Right atrium auricular region (tissue), 2 donors: ENCODE measurements around the gene HACD3. TPM values are rescaled to one million over a fixed set of nuclear protein-coding genes. Genes with fewer than 3 reads are reported as not detected.

ENCODE experiments used
- DNase-seq: peaks from one replicate; pipeline ENCODE4 v3.0.0-alpha.2; 2019; ENCODE audit warnings: low spot score
- H3K27ac ChIP-seq, 2 donors: fragments of 200-600 bp; sonication (generic); 1 replicate in 1 of 2; 2 replicates in 1 of 2; pipeline ENCODE4 v1.5.1; 2016 to 2019
- H3K27me3 ChIP-seq, 2 donors: fragments of 200-600 bp; sonication (generic); one replicate each; pipeline versions ENCODE4 v1.5.1 to v1.6.0; 2017 to 2019
- H3K36me3 ChIP-seq: fragments of 200-600 bp; sonication (generic); one replicate; pipeline ENCODE4 v1.5.1; 2016
- H3K4me1 ChIP-seq, 2 donors: fragments of 200-600 bp; sonication (generic); one replicate each; pipeline versions ENCODE4 v1.5.1 to v1.6.0; 2017 to 2019
- H3K4me3 ChIP-seq, 2 donors: fragments of 200-600 bp; sonication (generic); 1 replicate in 1 of 2; 2 replicates in 1 of 2; pipeline ENCODE4 v1.5.1; 2017 to 2019; ENCODE audit warnings: mild to moderate bottlenecking in 1 of 2, moderate library complexity in 1 of 2
- H3K9me3 ChIP-seq, 2 donors: fragments of 200-600 bp; sonication (generic); one replicate each; pipeline ENCODE4 v1.5.1; 2019
- total RNA-seq, 2 donors: library from RNA; depleted of rRNA; stranded (reverse); fragments of >200 nt; gene quantifications; one replicate each; pipeline ENCODE4 v1.1.0, GENCODE V29; 2016
- TF ChIP-seq, protein P1 (sequence below), 2 donors: fragments of 200-600 bp; sonication (generic); IDR thresholded peaks; one replicate each; pipeline ENCODE4 v1.5.1; 2019; ENCODE audit warnings: antibody characterized with exemption in 2 of 2

The HACD3 gene
- total RNA-seq, 2 donors from 2014 or later = 15.3 to 20.5 TPM

DNA sequence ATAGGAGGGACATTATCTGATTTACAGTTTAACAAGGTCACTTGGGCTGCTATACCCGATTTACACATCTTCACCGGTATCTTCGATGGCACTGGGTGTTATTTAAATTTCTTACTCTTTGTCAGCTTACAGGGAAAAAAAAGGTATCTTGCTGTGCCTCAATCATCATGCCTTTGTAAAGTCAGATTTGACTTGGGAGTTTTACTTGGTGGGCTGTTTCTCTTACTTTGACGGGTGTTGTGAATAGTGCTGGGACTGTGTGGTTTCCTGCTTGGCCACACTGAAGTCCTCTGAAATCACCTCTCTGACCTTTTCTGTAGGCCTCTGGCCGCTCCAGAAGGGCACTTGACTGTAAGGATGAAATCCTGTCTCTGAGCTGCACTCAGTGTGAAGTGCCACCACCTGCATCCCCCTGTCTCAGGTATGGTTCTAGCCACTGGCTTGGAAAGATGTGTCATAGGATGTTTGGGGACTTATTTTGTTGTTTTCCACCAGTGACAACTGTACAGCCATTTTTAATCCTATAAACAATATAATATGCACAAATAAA is 88.4 kb downstream of the HACD3 start:
- Histone ChIP-seq H3K4me1 (no peaks in the 10 kb centered on the region), H3K4me3 (no peak overlapping the region), H3K36me3 (no peaks in the 10 kb centered on the region), H3K27me3 (no peaks in the 10 kb centered on the region), H3K27ac (no peak overlapping the region), H3K9me3 (no peaks in the 10 kb centered on the region)
- DNase-seq = no peak
- TF ChIP-seq, protein P1, sequence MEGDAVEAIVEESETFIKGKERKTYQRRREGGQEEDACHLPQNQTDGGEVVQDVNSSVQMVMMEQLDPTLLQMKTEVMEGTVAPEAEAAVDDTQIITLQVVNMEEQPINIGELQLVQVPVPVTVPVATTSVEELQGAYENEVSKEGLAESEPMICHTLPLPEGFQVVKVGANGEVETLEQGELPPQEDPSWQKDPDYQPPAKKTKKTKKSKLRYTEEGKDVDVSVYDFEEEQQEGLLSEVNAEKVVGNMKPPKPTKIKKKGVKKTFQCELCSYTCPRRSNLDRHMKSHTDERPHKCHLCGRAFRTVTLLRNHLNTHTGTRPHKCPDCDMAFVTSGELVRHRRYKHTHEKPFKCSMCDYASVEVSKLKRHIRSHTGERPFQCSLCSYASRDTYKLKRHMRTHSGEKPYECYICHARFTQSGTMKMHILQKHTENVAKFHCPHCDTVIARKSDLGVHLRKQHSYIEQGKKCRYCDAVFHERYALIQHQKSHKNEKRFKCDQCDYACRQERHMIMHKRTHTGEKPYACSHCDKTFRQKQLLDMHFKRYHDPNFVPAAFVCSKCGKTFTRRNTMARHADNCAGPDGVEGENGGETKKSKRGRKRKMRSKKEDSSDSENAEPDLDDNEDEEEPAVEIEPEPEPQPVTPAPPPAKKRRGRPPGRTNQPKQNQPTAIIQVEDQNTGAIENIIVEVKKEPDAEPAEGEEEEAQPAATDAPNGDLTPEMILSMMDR (IDR thresholded peaks at IDR 0.05) = no peak

DNA sequence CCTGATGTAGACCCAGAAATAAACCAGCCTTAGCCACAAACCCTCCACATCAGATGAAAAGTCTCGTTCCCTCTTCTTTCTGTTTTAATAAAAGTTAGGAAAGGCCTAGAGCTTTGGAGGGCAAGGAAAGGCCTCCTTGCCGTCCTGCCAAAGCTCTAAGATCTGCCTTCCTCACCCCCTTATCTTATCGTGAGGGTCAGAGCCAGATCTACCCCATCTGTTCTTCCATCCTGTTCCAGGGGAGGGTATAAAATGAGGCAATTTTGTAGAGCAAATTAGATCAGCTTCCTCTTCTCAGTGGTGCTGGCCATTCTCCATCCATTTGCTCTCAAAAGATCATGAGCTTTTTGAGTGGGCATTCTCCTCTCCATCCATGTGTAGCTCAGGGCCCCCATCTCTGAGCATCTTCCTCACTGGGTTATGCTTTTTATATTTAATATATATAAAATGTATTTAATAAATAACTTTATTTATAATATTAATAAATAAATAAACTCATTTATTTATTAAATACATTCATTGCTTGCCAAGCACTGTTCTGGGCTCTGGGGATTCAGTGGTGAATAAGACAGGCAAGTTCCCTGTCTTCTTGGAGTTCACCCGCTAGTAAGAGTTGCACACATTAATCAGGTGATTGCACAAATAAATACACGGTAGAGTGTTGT is 89.5 kb downstream of the HACD3 start:
- TF ChIP-seq, protein P1 (IDR thresholded peaks at IDR 0.05) = no peak
- no peaks in the 10 kb centered on the region for H3K4me1 ChIP-seq
- H3K9me3 ChIP-seq = no peaks in the 10 kb centered on the region
- H3K27ac ChIP-seq = no peak overlapping the region
- DNase-seq = no peak
- H3K36me3 ChIP-seq = no peaks in the 10 kb centered on the region
- H3K27me3 ChIP-seq = no peaks in the 10 kb centered on the region
- no peak overlapping the region for H3K4me3 ChIP-seq

DNA sequence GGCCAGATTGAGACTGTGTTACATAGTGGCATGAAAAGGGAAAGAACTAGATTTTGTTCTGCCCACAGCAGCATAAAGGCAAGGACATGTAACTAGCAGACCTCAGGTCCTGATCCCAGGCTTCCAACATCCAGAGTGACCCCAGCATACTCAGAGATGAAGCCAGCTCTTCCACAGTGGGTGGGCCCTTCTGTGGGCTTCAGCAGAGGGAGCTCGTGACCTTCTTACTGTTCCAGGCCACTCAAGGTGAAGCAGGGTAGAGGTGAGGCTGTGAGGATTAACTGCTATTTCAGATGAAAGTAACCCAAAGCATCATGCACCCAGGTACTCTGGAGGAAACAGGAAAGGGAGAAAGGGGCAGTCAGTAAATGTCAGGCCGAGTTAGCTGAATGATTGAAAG is 90.6 kb downstream of the HACD3 start:
- no peak overlapping the region for H3K4me3 ChIP-seq
- TF ChIP-seq, protein P1 (IDR thresholded peaks at IDR 0.05) = no peak
- no peaks in the 10 kb centered on the region for H3K4me1 ChIP-seq
- H3K9me3 ChIP-seq = no peaks in the 10 kb centered on the region
- no peak overlapping the region for H3K27ac ChIP-seq
- no peak for DNase-seq
- no peaks in the 10 kb centered on the region for H3K36me3 ChIP-seq
- no peaks in the 10 kb centered on the region for H3K27me3 ChIP-seq

DNA sequence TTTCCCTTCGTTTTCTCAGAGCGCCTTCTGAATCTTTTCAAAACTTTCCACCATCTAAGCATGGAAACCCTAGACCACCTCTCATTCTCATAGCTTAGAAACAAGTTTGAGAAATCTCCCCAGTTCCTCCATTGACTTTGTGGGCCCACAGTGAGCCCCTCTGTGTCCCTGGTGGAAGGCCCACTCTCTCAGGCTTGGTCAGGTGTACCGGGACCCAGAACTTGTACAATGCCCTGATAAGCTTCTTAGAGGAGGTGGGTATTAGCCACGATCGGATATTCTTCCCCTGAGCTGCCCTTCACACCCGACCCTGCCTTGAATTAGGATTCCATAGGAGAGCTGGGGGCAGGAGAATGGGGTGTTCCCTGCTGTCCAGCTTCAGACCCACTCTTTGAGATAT is 91.4 kb downstream of the HACD3 start, which contains the start of gene SLC24A1:
SLC24A1 (plus strand) TSS at position 301 of the 400 bp plus-strand sequence. CDS start 2,143 bp downstream, outside the sequence.
- H3K4me3 ChIP-seq = no peak within 1 kb of the TSS
- DNase-seq = no peak
- no peaks in the 10 kb centered on the region for H3K36me3 ChIP-seq
- TF ChIP-seq, protein P1 (IDR thresholded peaks at IDR 0.05) = no peak
- no peaks in the 10 kb centered on the region for H3K9me3 ChIP-seq
- no peaks in the 10 kb centered on the region for H3K27me3 ChIP-seq
- no peaks in the 10 kb centered on the region for H3K4me1 ChIP-seq
- H3K27ac ChIP-seq = no peak within 1 kb of the TSS

DNA sequence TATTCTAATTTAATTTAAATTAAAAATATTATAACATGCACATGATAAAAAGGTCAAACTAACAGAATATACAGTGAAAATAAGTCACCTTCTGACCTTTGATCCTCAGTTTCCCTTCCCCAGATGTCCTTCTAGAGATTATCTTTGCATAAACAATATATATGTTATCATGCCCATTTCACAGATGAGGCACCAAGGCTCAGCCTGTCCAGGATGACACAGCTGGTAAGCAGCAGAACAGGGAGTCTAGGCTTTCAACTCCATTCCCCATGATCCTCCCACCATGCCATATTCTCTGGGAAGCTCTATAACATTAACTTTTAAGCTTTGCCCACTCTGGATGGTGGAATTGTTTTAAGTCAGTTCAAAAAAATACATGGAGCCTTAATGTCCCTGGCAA is 92.8 kb downstream of the HACD3 start:
- no peak overlapping the region for H3K27ac ChIP-seq
- H3K4me1 ChIP-seq = no peaks in the 10 kb centered on the region
- DNase-seq = no peak
- H3K9me3 ChIP-seq = no peaks in the 10 kb centered on the region
- H3K27me3 ChIP-seq = no peaks in the 10 kb centered on the region
- TF ChIP-seq, protein P1 (IDR thresholded peaks at IDR 0.05) = no peak
- no peak overlapping the region for H3K4me3 ChIP-seq
- H3K36me3 ChIP-seq = no peaks in the 10 kb centered on the region
